Gastrocnemius medialis (tissue), 4 donors: Measurements from ENCODE around the gene DRC1. TPM values are rescaled to one million over a fixed set of nuclear protein-coding genes. Genes with fewer than 3 reads are reported as not detected.

Experiments used
- ATAC-seq, 2 donors: fragments of 150-250 bp; one replicate each; pipeline ENCODE4 v1.9.1; 2016
- DNase-seq, 2 donors: peaks; one replicate each; pipeline ENCODE4 v3.0.0-alpha.2; 2019
- H3K27ac ChIP-seq, 4 donors: fragments of 200-600 bp; sonication (generic); 1 replicate in 1 of 4; 2 replicates in 3 of 4; pipeline ENCODE4 v1.5.1; 2016 to 2018; ENCODE audit warnings: mild to moderate bottlenecking in 2 of 4, moderate library complexity in 1 of 4
- H3K27me3 ChIP-seq, 3 donors: fragments of 200-600 bp; sonication (generic) in 2 of 3; 1 replicate in 1 of 3; 2 replicates in 2 of 3; pipeline versions ENCODE4 v1.5.1 to v1.6.0; 2016 to 2019; ENCODE audit warnings: mild to moderate bottlenecking in 1 of 3, moderate library complexity in 1 of 3
- H3K36me3 ChIP-seq, 2 donors: fragments of 200-600 bp; sonication (generic) in 1 of 2; one replicate each; pipeline ENCODE4 v1.5.1; 2017 to 2018
- H3K4me1 ChIP-seq, 2 donors: fragments of 200-600 bp; sonication (generic) in 1 of 2; one replicate each; pipeline ENCODE4 v1.5.1; 2016 to 2017; ENCODE audit warnings: mild to moderate bottlenecking in 2 of 2
- H3K4me3 ChIP-seq, 4 donors: fragments of 200-600 bp; sonication (generic) in 3 of 4; 1 replicate in 1 of 4; 2 replicates in 3 of 4; pipeline ENCODE4 v1.5.1; 2016 to 2019; ENCODE audit warnings: mild to moderate bottlenecking in 2 of 4
- H3K9me3 ChIP-seq, 3 donors: fragments of 200-600 bp; sonication (generic) in 2 of 3; 1 replicate in 1 of 3; 2 replicates in 2 of 3; pipeline ENCODE4 v1.5.1; 2016 to 2019
- POLR2A ChIP-seq, 2 donors: fragments of 450-650 bp; IDR thresholded peaks; one replicate each; pipeline ENCODE4 v1.6.1; 2017; ENCODE audit warnings: antibody characterized with exemption in 2 of 2, mild to moderate bottlenecking in 2 of 2, moderate library complexity in 2 of 2
- in situ Hi-C, 4 donors: fragments of 200-750 bp; cut with MboI; loops; one replicate each; pipeline versions ENCODE4 v1.15.0 to v1.8.0; 2017; ENCODE audit warnings: low sequenced_read_pairs in 4 of 4
- intact Hi-C: fragments of 100-400 bp; cut with DNase I; formaldehyde crosslinking; loops from one replicate; pipeline ENCODE4 v1.15.1; 2023; ENCODE audit warnings: low total_unique reads
- total RNA-seq, 4 donors: library from RNA; depleted of rRNA; stranded (reverse); fragments of >200 nt; gene quantifications; one replicate each; pipeline versions ENCODE4 v1.1.0 to v1.2.3, GENCODE V29; 2016
- TF ChIP-seq, protein P1 (sequence below), 5 experiments: fragments of 450-650 bp in 3 of 5; fragments of 200-600 bp in 2 of 5; sonication (generic) in 2 of 5; IDR thresholded peaks in 4 of 5; conservative IDR thresholded peaks in 1 of 5; 1 replicate in 4 of 5; 2 replicates in 1 of 5; pipeline ENCODE4 v1.5.1; 2016 to 2019; ENCODE audit warnings: antibody characterized with exemption in 5 of 5, mild to moderate bottlenecking in 3 of 5, moderate library complexity in 3 of 5

Gene DRC1
- total RNA-seq, 4 donors from 2014 or later = not detected

DNA sequence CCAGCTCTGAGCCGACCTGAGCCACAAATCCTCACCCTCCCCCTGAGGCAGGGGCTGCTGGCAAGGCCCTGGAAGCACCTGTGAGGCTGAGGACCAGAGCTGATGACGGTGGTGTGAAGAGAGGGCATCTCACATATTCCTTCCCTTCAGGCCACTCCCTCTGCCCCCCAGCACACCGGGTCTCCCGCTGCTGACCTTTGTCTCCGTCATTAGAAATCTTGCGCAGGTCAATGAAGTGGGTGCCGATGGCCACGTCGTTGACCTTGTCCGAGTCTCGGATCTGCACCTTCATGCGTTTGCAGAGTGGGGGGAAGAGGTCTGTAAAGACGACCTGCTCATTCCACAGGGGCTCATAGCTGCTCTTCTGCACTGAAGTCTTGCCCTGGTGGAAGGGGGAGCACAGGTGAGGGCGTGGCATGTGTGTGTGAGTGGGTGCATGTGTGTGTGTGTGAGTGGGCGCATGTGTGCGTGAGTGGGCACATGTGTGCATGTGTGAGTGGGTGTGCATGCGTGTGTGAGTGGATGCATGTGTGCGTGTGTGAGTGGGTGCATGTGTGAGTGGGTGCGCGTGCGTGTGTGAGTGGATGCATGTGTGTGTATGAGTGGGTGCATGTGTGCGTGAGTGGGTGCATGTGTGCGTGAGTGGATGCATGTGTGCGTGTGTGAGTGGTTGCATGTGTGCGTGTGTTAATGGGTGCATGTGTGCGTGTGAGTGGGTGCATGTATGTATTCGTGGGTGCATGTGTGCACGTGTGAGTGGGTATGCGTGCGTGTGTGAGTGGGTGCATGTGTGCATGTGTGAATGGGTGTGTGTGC, 80.7 kb downstream of the DRC1 start:
- no peak for DNase-seq
- Histone ChIP-seq H3K4me3 (no peak overlapping the region), H3K4me1 (peaks cover 30 to 34% of the 10 kb centered on the region in 2 donors), H3K27ac (no peak overlapping the region), H3K27me3 (no peaks in the 10 kb centered on the region), H3K36me3 (no peaks in the 10 kb centered on the region), H3K9me3 (no peaks in the 10 kb centered on the region)
- intact Hi-C loops = no loop called here
- ATAC-seq = no peak
- TF ChIP-seq, protein P1, sequence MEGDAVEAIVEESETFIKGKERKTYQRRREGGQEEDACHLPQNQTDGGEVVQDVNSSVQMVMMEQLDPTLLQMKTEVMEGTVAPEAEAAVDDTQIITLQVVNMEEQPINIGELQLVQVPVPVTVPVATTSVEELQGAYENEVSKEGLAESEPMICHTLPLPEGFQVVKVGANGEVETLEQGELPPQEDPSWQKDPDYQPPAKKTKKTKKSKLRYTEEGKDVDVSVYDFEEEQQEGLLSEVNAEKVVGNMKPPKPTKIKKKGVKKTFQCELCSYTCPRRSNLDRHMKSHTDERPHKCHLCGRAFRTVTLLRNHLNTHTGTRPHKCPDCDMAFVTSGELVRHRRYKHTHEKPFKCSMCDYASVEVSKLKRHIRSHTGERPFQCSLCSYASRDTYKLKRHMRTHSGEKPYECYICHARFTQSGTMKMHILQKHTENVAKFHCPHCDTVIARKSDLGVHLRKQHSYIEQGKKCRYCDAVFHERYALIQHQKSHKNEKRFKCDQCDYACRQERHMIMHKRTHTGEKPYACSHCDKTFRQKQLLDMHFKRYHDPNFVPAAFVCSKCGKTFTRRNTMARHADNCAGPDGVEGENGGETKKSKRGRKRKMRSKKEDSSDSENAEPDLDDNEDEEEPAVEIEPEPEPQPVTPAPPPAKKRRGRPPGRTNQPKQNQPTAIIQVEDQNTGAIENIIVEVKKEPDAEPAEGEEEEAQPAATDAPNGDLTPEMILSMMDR (IDR thresholded peaks at IDR 0.05 in 4 of 5, conservative IDR thresholded peaks at IDR 0.05 in 1 of 5) = no peak
- TF ChIP-seq POLR2A (IDR thresholded peaks at IDR 0.05) = no peak
- in situ Hi-C loops = no loop called here

DNA sequence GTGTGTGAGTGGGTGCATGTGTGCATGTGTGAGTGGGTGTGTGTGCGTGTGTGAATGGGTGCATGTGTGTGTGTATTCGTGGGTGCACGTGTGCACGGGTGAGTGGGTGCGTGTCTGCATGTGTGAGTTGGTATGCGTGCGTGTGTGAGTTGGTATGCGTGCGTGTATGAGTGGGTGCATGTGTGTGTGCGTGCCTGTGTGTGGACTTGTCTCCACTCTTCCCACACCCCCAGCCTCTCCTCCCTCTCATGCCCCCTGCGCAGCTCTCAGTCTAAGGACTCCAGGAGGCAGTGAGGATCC, 81.3 kb downstream of the DRC1 start:
- no peak for TF ChIP-seq POLR2A (IDR thresholded peaks at IDR 0.05)
- TF ChIP-seq, protein P1 (IDR thresholded peaks at IDR 0.05 in 4 of 5, conservative IDR thresholded peaks at IDR 0.05 in 1 of 5) = no peak
- Histone ChIP-seq H3K27ac (peak overlapping the region in 2 of 4 donors; percentile 75 to 80), H3K27me3 (no peaks in the 10 kb centered on the region), H3K9me3 (no peaks in the 10 kb centered on the region), H3K36me3 (no peaks in the 10 kb centered on the region), H3K4me3 (no peak overlapping the region), H3K4me1 (peaks cover 26 to 30% of the 10 kb centered on the region in 2 donors)
- in situ Hi-C loops (no loop called here), intact Hi-C loops (no loop called here)
- ATAC-seq (no peak), DNase-seq (no peak)

DNA sequence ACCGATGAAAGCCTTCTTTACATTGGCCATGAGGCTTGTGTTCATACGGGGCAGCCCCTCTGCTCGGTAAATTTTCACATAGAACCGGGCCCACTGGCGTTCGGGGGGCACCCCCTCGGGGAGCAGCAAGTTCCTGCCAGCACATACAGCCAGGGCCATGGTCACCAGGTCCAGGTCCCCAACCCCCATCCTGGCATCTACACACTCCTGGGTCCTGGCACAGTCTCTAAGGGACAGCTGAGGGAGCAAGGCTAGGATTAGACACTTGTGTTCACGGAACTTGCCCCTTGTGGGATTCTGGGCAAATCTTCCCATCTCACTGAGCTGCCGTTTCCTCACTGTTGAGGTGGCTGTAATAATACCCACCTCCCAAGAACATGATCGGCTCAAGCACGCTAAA, 81.8 kb downstream of the DRC1 start:
- Histone ChIP-seq H3K27me3 (no peaks in the 10 kb centered on the region), H3K4me1 (peaks cover 23 to 30% of the 10 kb centered on the region in 2 donors), H3K36me3 (no peaks in the 10 kb centered on the region), H3K9me3 (no peaks in the 10 kb centered on the region), H3K27ac (peak overlapping the region; percentile 60 to 80 (median 76)), H3K4me3 (peak overlapping the region in 2 of 4 donors; percentile 8 to 16)
- no peak for TF ChIP-seq POLR2A (IDR thresholded peaks at IDR 0.05)
- TF ChIP-seq, protein P1 (IDR thresholded peaks at IDR 0.05 in 4 of 5, conservative IDR thresholded peaks at IDR 0.05 in 1 of 5) = no peak
- in situ Hi-C loops (no loop called here), intact Hi-C loops (no loop called here)
- peak; percentile 69 to 73 for ATAC-seq
- peak in 1 of 2 donors; percentile 67 for DNase-seq

DNA sequence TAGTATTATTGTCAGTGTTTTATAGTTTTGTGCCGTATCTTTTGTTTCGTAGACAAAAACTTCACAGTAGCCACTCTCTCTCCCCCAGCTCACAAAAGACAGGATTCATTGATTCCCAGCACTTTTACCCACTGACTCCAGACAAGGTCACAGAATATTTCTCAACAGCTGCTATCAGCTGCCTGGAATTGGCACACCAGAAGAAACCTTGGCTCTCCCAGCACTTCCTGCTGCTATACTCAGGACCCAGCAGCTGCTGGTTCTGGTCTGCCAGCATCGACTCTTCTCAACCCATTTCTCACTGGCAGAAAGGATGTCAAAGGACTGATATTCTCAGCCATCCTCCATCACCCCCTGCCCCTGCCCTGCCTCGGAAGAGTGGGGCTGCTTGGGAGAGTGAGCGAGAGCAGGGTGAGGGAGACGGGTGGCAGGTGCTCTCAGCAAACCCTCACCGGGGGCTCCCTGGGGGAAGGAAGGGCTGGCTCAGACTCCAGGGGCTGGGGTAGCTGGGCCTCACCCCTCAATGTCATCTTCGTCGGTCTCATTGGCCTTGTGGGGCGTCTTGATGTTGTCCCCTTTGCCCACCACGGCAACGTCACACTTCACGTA, 82.3 kb downstream of the DRC1 start:
- H3K4me1 ChIP-seq = peaks cover 23 to 30% of the 10 kb centered on the region in 2 donors
- peak overlapping the region in 1 of 4 donors; percentile 16 for H3K4me3 ChIP-seq
- ATAC-seq (peak; percentile 95 to 96), DNase-seq (peak; percentile 51 to 68)
- no peaks in the 10 kb centered on the region for H3K9me3 ChIP-seq
- intact Hi-C loops = no loop called here
- TF ChIP-seq, protein P1 (IDR thresholded peaks at IDR 0.05 in 4 of 5, conservative IDR thresholded peaks at IDR 0.05 in 1 of 5) = no peak
- TF ChIP-seq POLR2A (IDR thresholded peaks at IDR 0.05) = no peak
- peak overlapping the region; percentile 60 to 80 (median 76) for H3K27ac ChIP-seq
- H3K36me3 ChIP-seq = no peaks in the 10 kb centered on the region
- H3K27me3 ChIP-seq = no peaks in the 10 kb centered on the region
- in situ Hi-C loops = no loop called here
